ENCODE results near the gene ERICH2.

DNA sequence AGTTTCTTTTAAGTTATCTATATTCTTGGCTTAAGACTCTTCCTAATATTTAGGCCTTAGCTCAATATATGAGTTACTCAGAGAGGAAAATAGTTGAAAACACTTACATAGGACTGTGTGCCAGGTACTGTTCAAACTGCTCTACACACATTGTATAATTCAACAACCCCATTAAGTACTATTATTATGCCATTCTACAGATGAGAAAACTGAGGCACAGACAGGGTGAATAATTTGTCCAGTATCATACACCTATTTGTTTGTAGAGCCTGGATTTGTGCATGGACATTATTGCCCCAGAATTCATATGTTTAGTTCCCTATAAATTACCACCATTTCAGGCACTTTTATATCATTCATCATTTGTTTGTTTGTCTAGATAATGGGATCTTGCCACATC lies 28.8 kb downstream of the ERICH2 start:
- TF ChIP-seq, protein P1, sequence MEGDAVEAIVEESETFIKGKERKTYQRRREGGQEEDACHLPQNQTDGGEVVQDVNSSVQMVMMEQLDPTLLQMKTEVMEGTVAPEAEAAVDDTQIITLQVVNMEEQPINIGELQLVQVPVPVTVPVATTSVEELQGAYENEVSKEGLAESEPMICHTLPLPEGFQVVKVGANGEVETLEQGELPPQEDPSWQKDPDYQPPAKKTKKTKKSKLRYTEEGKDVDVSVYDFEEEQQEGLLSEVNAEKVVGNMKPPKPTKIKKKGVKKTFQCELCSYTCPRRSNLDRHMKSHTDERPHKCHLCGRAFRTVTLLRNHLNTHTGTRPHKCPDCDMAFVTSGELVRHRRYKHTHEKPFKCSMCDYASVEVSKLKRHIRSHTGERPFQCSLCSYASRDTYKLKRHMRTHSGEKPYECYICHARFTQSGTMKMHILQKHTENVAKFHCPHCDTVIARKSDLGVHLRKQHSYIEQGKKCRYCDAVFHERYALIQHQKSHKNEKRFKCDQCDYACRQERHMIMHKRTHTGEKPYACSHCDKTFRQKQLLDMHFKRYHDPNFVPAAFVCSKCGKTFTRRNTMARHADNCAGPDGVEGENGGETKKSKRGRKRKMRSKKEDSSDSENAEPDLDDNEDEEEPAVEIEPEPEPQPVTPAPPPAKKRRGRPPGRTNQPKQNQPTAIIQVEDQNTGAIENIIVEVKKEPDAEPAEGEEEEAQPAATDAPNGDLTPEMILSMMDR (IDR thresholded peaks at IDR 0.05): no peak
- no peak for TF ChIP-seq POLR2A (IDR thresholded peaks at IDR 0.05)

Measured in Peyer's patch (tissue), 4 donors.